SK-N-SH (cell line): ENCODE results near the gene NIBAN1. TPM values are rescaled to one million over a fixed set of nuclear protein-coding genes. Genes with fewer than 3 reads are reported as not detected.

Experiments
- CTCF ChIA-PET: fragments of 300-600, 350-600 bp; formaldehyde crosslinking; extraction: SDS; loops from one replicate; lab custom pipeline; 2021; lab: Yijun Ruan, JAX
- POLR2A ChIA-PET: fragments of 350-600 bp; sonication (Branson Sonifier 250); formaldehyde crosslinking; extraction: SDS; loops from one replicate; lab custom pipeline; 2020; ENCODE audit warnings: antibody characterized with exemption, inconsistent platforms; lab: Yijun Ruan, JAX
- DNase-seq: peaks from one replicate; pipeline ENCODE4 v3.0.0; 2012
- H2AFZ ChIP-seq: fragments of 200-600 bp; sonication (generic); 2 replicates; pipeline ENCODE4 v1.8.1; 2016; ENCODE audit warnings: antibody characterized with exemption, mild to moderate bottlenecking, low read depth
- H3F3A ChIP-seq: fragments of 200-600 bp; sonication (generic); replicated peaks from 2 replicates; pipeline ENCODE3; 2016; ENCODE audit warnings: antibody characterized with exemption, mild to moderate bottlenecking; ENCODE audit not compliant: insufficient read depth
- H3K27ac ChIP-seq, 2 experiments: fragments of 200-500 bp in 1 of 2; fragments of 200-600 bp in 1 of 2; sonication (Bioruptor generic) in 1 of 2; sonication (generic), shearing (Covaris generic) in 1 of 2; 2 replicates each; pipeline versions ENCODE4 v1.5.1 to v1.6.1; 2014 to 2016; ENCODE audit warnings: low read depth in 2 of 2, inconsistent platforms in 1 of 2, low read length in 1 of 2, mild to moderate bottlenecking in 1 of 2, mixed read lengths in 1 of 2
- H3K27me3 ChIP-seq: fragments of 200-600 bp; sonication (generic), shearing (Covaris generic); 2 replicates; pipeline ENCODE4 v1.6.1; 2016; ENCODE audit warnings: mixed run types; ENCODE audit not compliant: insufficient read depth
- H3K36me3 ChIP-seq, 2 experiments: fragments of 200-500 bp in 1 of 2; fragments of 200-600 bp in 1 of 2; sonication (Bioruptor generic) in 1 of 2; sonication (generic) in 1 of 2; replicated peaks in 1 of 2; 2 replicates each; pipeline versions ENCODE3 to v1.5.1; 2014 to 2016; ENCODE audit warnings: low read length in 1 of 2, mild to moderate bottlenecking in 1 of 2; ENCODE audit not compliant: insufficient read depth in 2 of 2, control insufficient read depth in 1 of 2
- H3K4me1 ChIP-seq, 2 experiments: fragments of 200-500 bp in 1 of 2; fragments of 200-600 bp in 1 of 2; sonication (Bioruptor generic) in 1 of 2; sonication (generic), shearing (Covaris generic) in 1 of 2; 2 replicates each; pipeline versions ENCODE4 v1.5.1 to v1.6.1; 2014 to 2016; ENCODE audit warnings: low read depth in 1 of 2, low read length in 1 of 2, mixed run types in 1 of 2; ENCODE audit not compliant: insufficient read depth in 2 of 2, control insufficient read depth in 1 of 2
- H3K4me2 ChIP-seq: fragments of 200-600 bp; sonication (generic), shearing (Covaris generic); 2 replicates; pipeline ENCODE4 v1.6.1; 2017; ENCODE audit warnings: mixed run types
- H3K4me3 ChIP-seq, 2 experiments: fragments of 200-500 bp in 1 of 2; fragments of 200-600 bp in 1 of 2; sonication (Bioruptor generic) in 1 of 2; sonication (generic), shearing (Covaris generic) in 1 of 2; 2 replicates each; pipeline versions ENCODE4 v1.5.1 to v1.8.1; 2014 to 2016; ENCODE audit warnings: low read depth in 2 of 2, inconsistent platforms in 1 of 2, low read length in 1 of 2, mild to moderate bottlenecking in 1 of 2, mixed read lengths in 1 of 2, moderate library complexity in 1 of 2
- H3K79me2 ChIP-seq: fragments of 200-600 bp; sonication (generic); 2 replicates; pipeline ENCODE4 v1.8.1; 2017; ENCODE audit warnings: mild to moderate bottlenecking; ENCODE audit not compliant: insufficient read depth
- H3K9ac ChIP-seq: fragments of 200-600 bp; sonication (generic); 2 replicates; pipeline ENCODE4 v1.6.1; 2017; ENCODE audit warnings: mixed run types
- H3K9me2 ChIP-seq: fragments of 200-600 bp; sonication (generic); 2 replicates; pipeline ENCODE4 v1.6.1; 2017; ENCODE audit warnings: mixed run types
- H3K9me3 ChIP-seq: fragments of 200-600 bp; sonication (generic); 2 replicates; pipeline ENCODE4 v1.6.1; 2017; ENCODE audit warnings: mixed run types, mild to moderate bottlenecking, moderate library complexity
- H4K20me1 ChIP-seq: fragments of 200-600 bp; sonication (generic); 2 replicates; pipeline ENCODE4 v1.6.1; 2017; ENCODE audit warnings: mild to moderate bottlenecking, mixed run types; ENCODE audit not compliant: insufficient read depth
- ELF1 ChIP-seq: IDR thresholded peaks from 2 replicates; pipeline ENCODE4 v1.4.0; 2012
- FOSL2 ChIP-seq: IDR thresholded peaks from 2 replicates; pipeline ENCODE4 v1.4.0; 2012; ENCODE audit warnings: low read depth, mild to moderate bottlenecking, moderate library complexity, borderline replicate concordance
- FOXJ3 ChIP-seq: sonication (generic); formaldehyde crosslinking; IDR thresholded peaks from 2 replicates; pipeline ENCODE4 v1.5.1; 2020; ENCODE audit warnings: mild to moderate bottlenecking, missing genetic modification reagents
- FOXM1 ChIP-seq: IDR thresholded peaks from 2 replicates; pipeline ENCODE4 v1.4.0; 2012; ENCODE audit warnings: low read depth, mild to moderate bottlenecking
- GATA2 ChIP-seq: sonication (generic); formaldehyde crosslinking; IDR thresholded peaks from 2 replicates; pipeline ENCODE4 v1.5.0; 2020; ENCODE audit warnings: mild to moderate bottlenecking, missing genetic modification reagents
- IRF3 ChIP-seq: fragments of 150-350 bp; IDR thresholded peaks from 2 replicates; pipeline ENCODE4 v1.6.1; 2016; ENCODE audit warnings: mild to moderate bottlenecking, low read depth, low read length
- MEF2A ChIP-seq: IDR thresholded peaks from 2 replicates; pipeline ENCODE4 v1.4.0; 2012; ENCODE audit warnings: low read depth, borderline replicate concordance
- MXI1 ChIP-seq: IDR thresholded peaks from 2 replicates; pipeline ENCODE4 v1.6.1; 2012; ENCODE audit warnings: mild to moderate bottlenecking, low read depth, low read length, improper control_type of control experiment
- NFIC ChIP-seq: IDR thresholded peaks from 2 replicates; pipeline ENCODE4 v1.4.0; 2012; ENCODE audit warnings: borderline replicate concordance
- NRF1 ChIP-seq: IDR thresholded peaks from 2 replicates; pipeline ENCODE4 v1.6.1; 2012; ENCODE audit warnings: low read depth, mild to moderate bottlenecking, low read length
- RCOR1 ChIP-seq: fragments of 150-350 bp; IDR thresholded peaks from 2 replicates; pipeline ENCODE4 v1.6.1; 2017; ENCODE audit warnings: antibody characterized with exemption, low read length
- RXRA ChIP-seq: IDR thresholded peaks from 2 replicates; pipeline ENCODE4 v1.4.0; 2012; ENCODE audit warnings: low read depth, mild to moderate bottlenecking, borderline replicate concordance
- SIN3A ChIP-seq: IDR thresholded peaks from 2 replicates; pipeline ENCODE4 v1.6.1; 2012; ENCODE audit warnings: low read depth, mild to moderate bottlenecking, low read length, moderate library complexity, borderline replicate concordance
- SMC3 ChIP-seq: IDR thresholded peaks from 2 replicates; pipeline ENCODE4 v1.6.1; 2012; ENCODE audit warnings: low read depth, low read length, improper control_type of control experiment
- TAF1 ChIP-seq: IDR thresholded peaks from 2 replicates; pipeline ENCODE4 v1.6.1; 2012; ENCODE audit warnings: low read depth, mild to moderate bottlenecking, low read length, moderate library complexity, borderline replicate concordance
- TEAD4 ChIP-seq: IDR thresholded peaks from 2 replicates; pipeline ENCODE4 v1.4.0; 2012; ENCODE audit warnings: mild to moderate bottlenecking, borderline replicate concordance; ENCODE audit not compliant: insufficient read depth
- YY1 ChIP-seq: IDR thresholded peaks from 2 replicates; pipeline ENCODE4 v1.4.0; 2012; ENCODE audit warnings: low read depth, mild to moderate bottlenecking
- ZBTB33 ChIP-seq: IDR thresholded peaks from 2 replicates; pipeline ENCODE4 v1.4.0; 2012; ENCODE audit warnings: low read depth, borderline replicate concordance
- whole genome bisulfite sequencing: methylation state at CpG from one replicate; pipeline ENCODE4 v1.1.6; 2017; ENCODE audit warnings: low lambda C conversion rate; 5-methylcytosine and 5-hydroxymethylcytosine counted together
- polyA plus RNA-seq, 3 experiments: library from polyadenylated mRNA; depleted of rRNA; stranded (reverse); fragments of >200 nt; gene quantifications; 2 replicates each; pipeline ENCODE4 v1.2.3, GENCODE V29; 2012
- TF ChIP-seq, protein P1 (sequence below): IDR thresholded peaks from 2 replicates; pipeline ENCODE4 v1.4.0; 2012; ENCODE audit warnings: low read depth, borderline replicate concordance

NIBAN1 gene
- polyA plus RNA-seq, 1 of the 3 experiments (the other 2 are of a cell fraction): 23.9 TPM

- no peaks in the 10 kb centered on the region for H3K9me2 ChIP-seq
- H3K4me2 ChIP-seq: no peak overlapping the region
- no peaks in the 10 kb centered on the region; the same call in 1 of the 2 replicates for H4K20me1 ChIP-seq
- peaks cover 0 to 6% of the 10 kb centered on the region in 2 experiments; a peak in 2 of 4 replicates for H3K4me1 ChIP-seq
- ChIA-PET CTCF (interaction anchor here (0.7 to 1.1 kb wide), 2 partner anchors 11 to 14 kb away, joined by 3 read pairs; no protein-coding TSS in a partner anchor), POLR2A (no interaction called here)
- H3K4me3 ChIP-seq: no peak overlapping the region
- DNase-seq: no peak
- no peaks in the 10 kb centered on the region for H3F3A ChIP-seq
- no peak overlapping the region for H3K9ac ChIP-seq
- TF ChIP-seq MXI1 (no peak), FOSL2 (no peak), NFIC (no peak), TAF1 (no peak), RXRA (no peak)
- no peak overlapping the region for H3K27ac ChIP-seq
- H3K79me2 ChIP-seq: no peaks in the 10 kb centered on the region
- H2AFZ ChIP-seq: no peak overlapping the region
- 92% methylated on average over 8 of the region's 8 CpGs for WGBS
- H3K27me3 ChIP-seq: no peaks in the 10 kb centered on the region
- no peaks in the 10 kb centered on the region for H3K36me3 ChIP-seq
- H3K9me3 ChIP-seq: no peaks in the 10 kb centered on the region
Observed at GRCh38 chr1:184935920-184936798, 38.1 kb downstream of the NIBAN1 start.

DNA sequence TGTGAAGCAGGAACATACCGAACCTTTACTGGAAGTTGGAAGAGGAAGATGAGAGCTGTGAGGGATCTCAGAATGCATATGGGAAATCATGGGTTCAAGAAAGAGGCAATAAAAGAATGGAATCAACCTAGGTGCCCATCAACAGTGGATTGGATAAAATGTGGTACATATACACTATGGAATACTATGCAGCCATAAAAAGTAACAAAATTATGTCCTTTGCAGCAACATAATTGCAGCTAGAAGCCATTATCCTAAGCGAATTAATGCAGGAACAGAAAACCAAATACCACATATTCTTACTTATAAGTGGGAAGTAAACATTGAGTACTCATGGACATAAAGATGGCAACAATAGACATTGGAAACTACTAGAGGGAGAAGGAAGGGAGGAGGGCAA, 40.4 kb downstream of the NIBAN1 start:
- ChIA-PET POLR2A (no interaction called here), CTCF (no interaction called here)
- H3K36me3 ChIP-seq: peaks cover 0 to 2% of the 10 kb centered on the region in 2 experiments
- no peak for DNase-seq
- 73% methylated on average over 2 of the region's 2 CpGs for WGBS
- H3K9me2 ChIP-seq: peaks cover 4% of the 10 kb centered on the region; the same call in 1 of the 2 replicates
- peaks cover 6% of the 10 kb centered on the region for H3F3A ChIP-seq
- no peaks in the 10 kb centered on the region for H3K9me3 ChIP-seq
- H2AFZ ChIP-seq: no peak overlapping the region
- H3K79me2 ChIP-seq: no peaks in the 10 kb centered on the region
- no peak overlapping the region for H3K4me3 ChIP-seq
- H4K20me1 ChIP-seq: no peaks in the 10 kb centered on the region; the same call in 1 of the 2 replicates
- H3K27ac ChIP-seq: no peak overlapping the region
- H3K9ac ChIP-seq: no peak overlapping the region
- TF ChIP-seq YY1 (no peak), NRF1 (no peak), TAF1 (no peak), SIN3A (no peak), MEF2A (no peak), RCOR1 (no peak), TEAD4 (no peak), SMC3 (no peak), FOXJ3 (CRISPR knock-in tag) (no peak), IRF3 (no peak), FOXM1 (no peak), NFIC (no peak), ZBTB33 (no peak), ELF1 (no peak), GATA2 (CRISPR knock-in tag) (no peak), FOSL2 (no peak)
- TF ChIP-seq, protein P1, sequence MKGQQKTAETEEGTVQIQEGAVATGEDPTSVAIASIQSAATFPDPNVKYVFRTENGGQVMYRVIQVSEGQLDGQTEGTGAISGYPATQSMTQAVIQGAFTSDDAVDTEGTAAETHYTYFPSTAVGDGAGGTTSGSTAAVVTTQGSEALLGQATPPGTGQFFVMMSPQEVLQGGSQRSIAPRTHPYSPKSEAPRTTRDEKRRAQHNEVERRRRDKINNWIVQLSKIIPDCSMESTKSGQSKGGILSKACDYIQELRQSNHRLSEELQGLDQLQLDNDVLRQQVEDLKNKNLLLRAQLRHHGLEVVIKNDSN: no peak
- H3K4me2 ChIP-seq: no peak overlapping the region
- no peaks in the 10 kb centered on the region for H3K27me3 ChIP-seq
- no peaks in the 10 kb centered on the region; a peak in 2 of 4 replicates for H3K4me1 ChIP-seq
